Measurements from ENCODE around the gene GOLGA1.

DNA sequence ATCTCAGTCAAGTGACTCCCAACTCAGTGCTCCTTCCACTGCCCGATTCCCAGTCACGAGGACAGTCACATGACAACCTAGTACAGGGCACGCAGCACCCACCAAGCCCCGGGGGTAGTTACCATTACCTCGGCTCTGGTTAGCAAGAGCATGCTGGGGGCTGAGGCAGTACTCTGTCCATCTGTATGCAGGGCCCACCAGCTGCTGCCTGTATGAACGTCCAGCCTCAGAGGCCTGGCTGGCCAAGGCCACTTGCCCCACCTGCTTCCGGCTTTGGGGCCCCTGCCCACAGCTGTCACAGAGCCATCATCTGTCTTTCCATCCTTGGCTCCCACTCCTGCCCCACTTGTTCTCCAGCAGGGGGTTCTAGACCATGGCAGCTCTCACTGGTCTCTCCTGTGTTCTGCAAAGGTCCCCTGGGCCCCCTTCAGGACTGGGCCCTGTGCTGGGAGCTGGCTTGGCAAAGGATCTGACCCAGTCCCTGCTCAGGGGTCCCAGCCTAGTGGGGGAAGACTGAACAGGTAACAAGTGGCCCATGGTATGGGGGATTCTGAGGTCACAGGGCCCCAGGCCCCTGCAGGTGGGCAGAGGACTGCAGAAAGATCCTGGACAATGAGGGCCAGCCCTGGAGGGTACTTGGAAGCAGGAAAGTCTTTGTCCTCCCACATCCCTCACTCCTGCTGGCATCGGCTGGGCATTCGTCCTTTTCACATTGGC, 82.4 kb downstream of the GOLGA1 start:
- TF ChIP-seq POLR2AphosphoS5 (IDR thresholded peaks at IDR 0.05; ENCODE audit: low read depth, low read length), result peak; percentile 23; the same call in 1 of the 2 replicates
- TF ChIP-seq TAF1 (IDR thresholded peaks at IDR 0.05; ENCODE audit: borderline replicate concordance, insufficient read depth, low read length), result no peak
- no peak for TF ChIP-seq SIN3A (IDR thresholded peaks at IDR 0.05; ENCODE audit: borderline replicate concordance, insufficient read depth, low read length)
- TF ChIP-seq, protein P1, sequence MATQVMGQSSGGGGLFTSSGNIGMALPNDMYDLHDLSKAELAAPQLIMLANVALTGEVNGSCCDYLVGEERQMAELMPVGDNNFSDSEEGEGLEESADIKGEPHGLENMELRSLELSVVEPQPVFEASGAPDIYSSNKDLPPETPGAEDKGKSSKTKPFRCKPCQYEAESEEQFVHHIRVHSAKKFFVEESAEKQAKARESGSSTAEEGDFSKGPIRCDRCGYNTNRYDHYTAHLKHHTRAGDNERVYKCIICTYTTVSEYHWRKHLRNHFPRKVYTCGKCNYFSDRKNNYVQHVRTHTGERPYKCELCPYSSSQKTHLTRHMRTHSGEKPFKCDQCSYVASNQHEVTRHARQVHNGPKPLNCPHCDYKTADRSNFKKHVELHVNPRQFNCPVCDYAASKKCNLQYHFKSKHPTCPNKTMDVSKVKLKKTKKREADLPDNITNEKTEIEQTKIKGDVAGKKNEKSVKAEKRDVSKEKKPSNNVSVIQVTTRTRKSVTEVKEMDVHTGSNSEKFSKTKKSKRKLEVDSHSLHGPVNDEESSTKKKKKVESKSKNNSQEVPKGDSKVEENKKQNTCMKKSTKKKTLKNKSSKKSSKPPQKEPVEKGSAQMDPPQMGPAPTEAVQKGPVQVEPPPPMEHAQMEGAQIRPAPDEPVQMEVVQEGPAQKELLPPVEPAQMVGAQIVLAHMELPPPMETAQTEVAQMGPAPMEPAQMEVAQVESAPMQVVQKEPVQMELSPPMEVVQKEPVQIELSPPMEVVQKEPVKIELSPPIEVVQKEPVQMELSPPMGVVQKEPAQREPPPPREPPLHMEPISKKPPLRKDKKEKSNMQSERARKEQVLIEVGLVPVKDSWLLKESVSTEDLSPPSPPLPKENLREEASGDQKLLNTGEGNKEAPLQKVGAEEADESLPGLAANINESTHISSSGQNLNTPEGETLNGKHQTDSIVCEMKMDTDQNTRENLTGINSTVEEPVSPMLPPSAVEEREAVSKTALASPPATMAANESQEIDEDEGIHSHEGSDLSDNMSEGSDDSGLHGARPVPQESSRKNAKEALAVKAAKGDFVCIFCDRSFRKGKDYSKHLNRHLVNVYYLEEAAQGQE (IDR thresholded peaks at IDR 0.05; ENCODE audit: insufficient read depth in 1 of 2, low read depth in 2 of 2, low read length in 2 of 2), result no peak
- TF ChIP-seq FOXP2 (optimal IDR thresholded peaks at IDR 0.05; ENCODE audit: borderline replicate concordance, extremely low read depth, extremely low read length, insufficient read depth), result no peak
